Mesenchymal stem cell (in vitro differentiated cells and primary cell): ENCODE measurements around the gene HELZ2.

Experiments used
- DNase-seq: peaks from one replicate; pipeline ENCODE4 v3.0.0-alpha.2; 2013
- H2AFZ ChIP-seq: one replicate; pipeline ENCODE4 v1.6.1; 2013; ENCODE audit warnings: low read depth, mild to moderate bottlenecking, control low read depth, inconsistent platforms, low read length, moderate library complexity
- H2AK5ac ChIP-seq: 2 replicates; pipeline ENCODE4 v1.6.1; 2013; ENCODE audit warnings: low read length, moderate library complexity, mild to moderate bottlenecking, inconsistent platforms; ENCODE audit not compliant: severe bottlenecking
- H2BK120ac ChIP-seq: one replicate; pipeline ENCODE4 v1.6.1; 2013; ENCODE audit warnings: low read depth, mild to moderate bottlenecking, inconsistent platforms, low read length, moderate library complexity
- H2BK12ac ChIP-seq, 2 experiments: one replicate each; pipeline ENCODE4 v1.6.1; 2013; ENCODE audit warnings: inconsistent platforms in 2 of 2, low read length in 2 of 2, mild to moderate bottlenecking in 2 of 2, moderate library complexity in 2 of 2, control low read depth in 1 of 2
- H2BK15ac ChIP-seq: one replicate; pipeline ENCODE4 v1.6.1; 2013; ENCODE audit warnings: mild to moderate bottlenecking, low read depth, inconsistent platforms; ENCODE audit not compliant: poor library complexity, severe bottlenecking
- H2BK5ac ChIP-seq: 2 replicates; pipeline ENCODE4 v1.6.1; 2013; ENCODE audit warnings: low read depth, mild to moderate bottlenecking, low read length, control low read depth, inconsistent platforms; ENCODE audit not compliant: poor library complexity, severe bottlenecking
- H3K14ac ChIP-seq, 2 experiments: one replicate each; pipeline ENCODE4 v1.6.1; 2013; ENCODE audit warnings: inconsistent platforms in 2 of 2, low read length in 2 of 2, control low read depth in 1 of 2, mild to moderate bottlenecking in 1 of 2, moderate library complexity in 1 of 2
- H3K18ac ChIP-seq, 2 experiments: one replicate each; pipeline ENCODE4 v1.6.1; 2013; ENCODE audit warnings: inconsistent platforms in 2 of 2, low read length in 2 of 2, control low read depth in 1 of 2, low read depth in 1 of 2, mild to moderate bottlenecking in 1 of 2
- H3K23ac ChIP-seq, 2 experiments: one replicate each; pipeline ENCODE4 v1.6.1; 2013; ENCODE audit warnings: inconsistent platforms in 2 of 2, low read length in 2 of 2, mild to moderate bottlenecking in 2 of 2, moderate library complexity in 2 of 2, control low read depth in 1 of 2
- H3K27ac ChIP-seq: 2 replicates; pipeline ENCODE4 v1.5.1; 2013; ENCODE audit warnings: mild to moderate bottlenecking, moderate library complexity, low read length, control low read depth, inconsistent platforms; ENCODE audit not compliant: poor library complexity, severe bottlenecking
- H3K27me3 ChIP-seq, 2 experiments: 2 replicates each; pipeline versions ENCODE4 v1.6.1 to v1.7.0; 2013; ENCODE audit warnings: low read length in 2 of 2, mild to moderate bottlenecking in 2 of 2, moderate library complexity in 2 of 2, control low read depth in 1 of 2, inconsistent platforms in 1 of 2; ENCODE audit not compliant: control insufficient read depth in 1 of 2, insufficient read depth in 1 of 2
- H3K36me3 ChIP-seq, 2 experiments: 2 replicates each; pipeline versions ENCODE4 v1.6.1 to v1.7.0; 2013; ENCODE audit warnings: low read length in 2 of 2, control low read depth in 1 of 2, inconsistent platforms in 1 of 2, low read depth in 1 of 2, mild to moderate bottlenecking in 1 of 2; ENCODE audit not compliant: insufficient read depth in 2 of 2, control insufficient read depth in 1 of 2
- H3K4ac ChIP-seq, 2 experiments: one replicate each; pipeline ENCODE4 v1.6.1; 2013; ENCODE audit warnings: inconsistent platforms in 2 of 2, low read length in 2 of 2, mild to moderate bottlenecking in 2 of 2, moderate library complexity in 2 of 2, control low read depth in 1 of 2, low read depth in 1 of 2
- H3K4me1 ChIP-seq: 2 replicates; pipeline ENCODE4 v1.6.1; 2013; ENCODE audit warnings: low read depth, low read length, control low read depth; ENCODE audit not compliant: control insufficient read depth, insufficient read depth
- H3K4me2 ChIP-seq: 2 replicates; pipeline ENCODE4 v1.6.1; 2013; ENCODE audit warnings: low read length, mild to moderate bottlenecking, inconsistent platforms; ENCODE audit not compliant: poor library complexity, severe bottlenecking
- H3K4me3 ChIP-seq, 2 experiments: 2 replicates each; pipeline versions ENCODE4 v1.5.1 to v1.7.0; 2013; ENCODE audit warnings: low read length in 2 of 2, mild to moderate bottlenecking in 2 of 2, control low read depth in 1 of 2, low read depth in 1 of 2; ENCODE audit not compliant: insufficient read depth in 1 of 2
- H3K79me1 ChIP-seq: replicated peaks from 2 replicates; pipeline ENCODE4 v1.6.1; 2013; ENCODE audit warnings: mild to moderate bottlenecking, control low read depth, low read length, inconsistent platforms; ENCODE audit not compliant: poor library complexity, severe bottlenecking
- H3K9ac ChIP-seq: 2 replicates; pipeline ENCODE4 v1.7.0; 2013; ENCODE audit warnings: mild to moderate bottlenecking, low read length, moderate library complexity
- H3K9me3 ChIP-seq: 2 replicates; pipeline ENCODE4 v1.7.0; 2013; ENCODE audit warnings: mild to moderate bottlenecking, low read length; ENCODE audit not compliant: control insufficient read depth
- H4K8ac ChIP-seq: one replicate; pipeline ENCODE4 v1.6.1; 2013; ENCODE audit warnings: inconsistent platforms, mild to moderate bottlenecking, low read length, moderate library complexity
- H4K91ac ChIP-seq: one replicate; pipeline ENCODE4 v1.6.1; 2013; ENCODE audit warnings: mild to moderate bottlenecking, low read length, inconsistent platforms
- WGBS: methylation state at CpG from one replicate; pipeline ENCODE4 v1.1.7; 2013; ENCODE audit warnings: mixed read lengths; 5-methylcytosine and 5-hydroxymethylcytosine counted together

The HELZ2 gene

DNA sequence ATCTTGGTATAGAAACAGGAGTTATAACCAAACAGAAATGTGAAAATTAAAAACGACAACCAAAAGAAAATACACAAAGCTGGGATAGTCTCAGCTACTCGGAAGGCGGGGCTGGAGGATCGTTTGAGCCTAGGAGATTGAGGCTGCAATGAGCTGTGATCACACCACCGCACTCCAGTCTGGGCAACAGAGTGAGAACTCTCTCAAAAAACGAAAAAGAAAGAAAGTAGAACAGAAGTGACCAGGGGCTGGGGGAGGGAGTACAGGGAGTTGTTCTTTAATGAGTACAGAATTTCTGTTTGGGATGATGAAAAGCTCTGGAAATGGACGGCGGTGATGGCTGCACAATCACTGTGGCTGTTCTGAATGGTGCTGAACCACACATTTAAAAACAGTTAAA lies 47.0 kb upstream of the HELZ2 start:
- Histone ChIP-seq H4K91ac (no peak overlapping the region), H2AFZ (no peak overlapping the region), H3K4me2 (no peak overlapping the region), H3K4ac (no peak overlapping the region), H4K8ac (no peak overlapping the region), H3K27me3 (no peaks in the 10 kb centered on the region), H3K23ac (no peak overlapping the region), H3K36me3 (peaks cover 27 to 35% of the 10 kb centered on the region in 2 experiments), H3K18ac (no peak overlapping the region), H3K14ac (no peak overlapping the region), H2BK15ac (no peak overlapping the region), H3K4me3 (no peak overlapping the region), H2BK120ac (no peak overlapping the region), H3K4me1 (peaks cover 21% of the 10 kb centered on the region), H3K79me1 (peaks cover 41% of the 10 kb centered on the region), H3K9me3 (no peaks in the 10 kb centered on the region), H3K27ac (no peak overlapping the region), H3K9ac (no peak overlapping the region), H2BK5ac (no peak overlapping the region), H2AK5ac (no peak overlapping the region), H2BK12ac (no peak overlapping the region)
- no peak for DNase-seq
- WGBS, result 89% methylated on average over 8 of the region's 8 CpGs

DNA sequence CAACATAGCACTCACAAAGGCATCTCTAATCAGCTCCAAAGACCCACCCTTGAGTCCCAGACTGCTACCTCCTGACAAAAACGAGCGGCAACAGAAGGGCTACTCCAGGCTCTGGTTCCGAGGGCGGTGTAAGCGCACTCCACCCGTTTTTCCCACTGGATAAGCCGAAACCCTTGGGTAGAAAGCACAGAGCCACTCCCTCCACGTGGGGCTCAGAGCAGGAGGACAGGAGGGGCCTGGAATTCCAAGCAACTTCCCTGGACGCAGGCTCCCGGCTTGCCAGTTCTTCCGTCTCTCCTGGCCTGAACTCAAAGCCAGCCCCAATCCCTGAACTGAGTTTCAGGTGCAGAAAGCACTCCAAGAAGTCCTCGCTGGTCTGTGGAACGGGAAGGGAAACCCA lies 45.5 kb upstream of the HELZ2 start:
- Histone ChIP-seq H3K4me2 (no peak overlapping the region), H4K91ac (no peak overlapping the region), H2BK12ac (no peak overlapping the region), H3K27me3 (no peaks in the 10 kb centered on the region), H4K8ac (no peak overlapping the region), H3K18ac (no peak overlapping the region), H2AK5ac (no peak overlapping the region), H3K9ac (no peak overlapping the region), H3K14ac (no peak overlapping the region), H3K9me3 (no peaks in the 10 kb centered on the region), H3K4ac (no peak overlapping the region), H2BK5ac (no peak overlapping the region), H3K79me1 (peaks cover 46% of the 10 kb centered on the region), H2AFZ (no peak overlapping the region), H3K4me1 (peaks cover 14% of the 10 kb centered on the region), H3K4me3 (no peak overlapping the region), H3K27ac (no peak overlapping the region), H3K23ac (no peak overlapping the region), H2BK15ac (no peak overlapping the region), H3K36me3 (peaks cover 40 to 46% of the 10 kb centered on the region in 2 experiments), H2BK120ac (no peak overlapping the region)
- 95% methylated on average over 13 of the region's 13 CpGs for WGBS
- no peak for DNase-seq

DNA sequence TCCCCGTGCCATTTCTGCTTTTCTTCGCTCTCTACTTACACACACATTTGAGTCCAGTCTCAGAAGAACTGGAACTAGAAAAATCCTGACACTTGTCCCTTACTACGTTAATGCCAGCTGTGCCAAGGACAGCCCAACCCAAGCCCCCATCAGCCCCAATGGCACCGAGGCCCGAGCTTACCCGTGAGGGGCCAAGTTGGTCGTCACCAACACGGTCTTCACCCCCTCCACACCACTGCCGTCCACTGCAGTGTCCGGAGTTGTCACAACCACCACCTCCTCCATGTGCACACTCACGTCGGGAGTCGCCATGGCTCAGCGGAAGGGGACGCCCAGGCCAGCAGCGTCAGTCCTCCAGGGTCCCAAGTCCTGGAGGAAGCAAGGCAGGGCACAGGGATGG lies 45.0 kb upstream of the HELZ2 start:
- Histone ChIP-seq H3K27me3 (no peaks in the 10 kb centered on the region), H3K79me1 (peaks cover 46% of the 10 kb centered on the region), H3K9ac (no peak overlapping the region), H3K4me2 (no peak overlapping the region), H2BK120ac (no peak overlapping the region), H3K4me3 (no peak overlapping the region), H2BK5ac (no peak overlapping the region), H2BK12ac (no peak overlapping the region), H4K8ac (no peak overlapping the region), H3K4ac (no peak overlapping the region), H3K27ac (no peak overlapping the region), H2BK15ac (no peak overlapping the region), H3K18ac (no peak overlapping the region), H3K4me1 (peaks cover 13% of the 10 kb centered on the region), H3K36me3 (peaks cover 40 to 46% of the 10 kb centered on the region in 2 experiments), H3K9me3 (no peaks in the 10 kb centered on the region), H4K91ac (no peak overlapping the region), H3K23ac (no peak overlapping the region), H3K14ac (no peak overlapping the region), H2AK5ac (no peak overlapping the region), H2AFZ (no peak overlapping the region)
- WGBS, result 97% methylated on average over 16 of the region's 16 CpGs
- DNase-seq, result no peak

DNA sequence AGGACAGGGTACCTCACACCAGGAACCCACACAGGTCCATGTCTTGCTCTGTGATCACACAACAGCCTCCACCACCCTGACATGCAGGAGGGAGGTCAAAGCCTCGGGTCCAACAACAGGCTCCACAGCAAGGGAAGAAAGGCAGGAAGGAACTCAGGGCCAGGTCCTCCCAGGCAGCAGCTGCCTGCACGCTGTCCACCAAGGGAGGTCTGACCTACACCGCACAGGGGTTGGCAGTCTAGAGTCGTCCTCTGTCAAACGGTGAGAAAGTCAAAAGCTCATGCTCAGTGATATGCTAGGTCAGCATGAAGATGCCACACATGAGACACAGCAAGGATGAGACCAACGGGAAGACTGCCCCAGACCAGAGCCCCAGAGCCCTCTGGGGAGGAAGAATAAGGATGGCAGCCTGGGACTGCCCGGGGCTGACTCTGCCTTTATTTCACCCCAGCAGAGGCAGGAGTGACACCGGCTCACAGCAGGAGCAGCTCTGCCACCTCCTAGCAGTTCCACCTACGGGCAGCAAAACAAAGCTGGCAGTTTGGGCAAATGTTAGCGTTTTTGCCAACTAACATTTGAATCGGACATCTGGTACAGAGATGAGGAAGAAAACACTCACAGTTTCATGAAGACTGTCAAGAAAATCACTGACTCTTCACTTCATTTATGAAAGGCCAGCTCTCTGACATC lies 44.4 kb upstream of the HELZ2 start:
- Histone ChIP-seq H3K14ac (no peak overlapping the region), H2BK15ac (no peak overlapping the region), H4K91ac (no peak overlapping the region), H2BK5ac (no peak overlapping the region), H3K4me3 (no peak overlapping the region), H3K23ac (no peak overlapping the region), H3K4me1 (peaks cover 13% of the 10 kb centered on the region), H3K36me3 (peaks cover 42 to 50% of the 10 kb centered on the region in 2 experiments), H4K8ac (no peak overlapping the region), H3K4ac (no peak overlapping the region), H3K27ac (no peak overlapping the region), H3K79me1 (peaks cover 49% of the 10 kb centered on the region), H2AFZ (no peak overlapping the region), H3K9me3 (no peaks in the 10 kb centered on the region), H2BK12ac (no peak overlapping the region), H3K27me3 (no peaks in the 10 kb centered on the region), H2BK120ac (no peak overlapping the region), H3K4me2 (no peak overlapping the region), H3K18ac (no peak overlapping the region), H3K9ac (no peak overlapping the region), H2AK5ac (no peak overlapping the region)
- 95% methylated on average over 11 of the region's 11 CpGs for WGBS
- no peak for DNase-seq
